Measurements from ENCODE around the gene PTK7.

DNA sequence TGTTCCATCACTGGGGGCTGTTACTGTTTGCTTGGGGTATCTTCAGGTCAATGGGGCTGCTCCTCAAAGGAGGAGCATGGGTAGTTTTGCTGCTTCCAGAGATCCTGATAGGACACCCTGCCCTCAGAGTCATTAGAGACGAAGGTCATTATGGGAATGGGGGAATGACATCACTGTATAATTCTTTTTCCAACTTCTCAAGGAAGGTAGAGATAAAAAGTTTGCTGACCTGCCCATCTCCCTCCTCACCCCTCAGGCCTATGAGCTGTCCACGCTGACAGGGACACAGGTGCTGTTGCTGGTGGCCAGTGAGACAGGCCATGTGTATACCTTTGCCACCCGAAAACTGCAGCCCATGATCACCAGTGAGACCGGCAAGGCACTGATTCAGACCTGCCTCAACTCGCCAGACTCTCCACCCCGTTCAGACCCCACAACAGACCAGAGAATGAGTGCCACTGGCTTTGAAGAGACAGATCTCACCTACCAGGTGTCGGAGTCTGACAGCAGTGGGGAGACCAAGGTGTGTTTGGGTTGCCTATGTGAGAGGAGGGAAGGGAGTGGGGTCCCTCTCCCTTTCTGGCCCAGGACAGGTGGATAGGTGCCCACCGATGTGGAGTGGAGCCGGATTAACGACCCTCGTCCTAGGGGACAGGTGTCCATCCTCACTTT is 97.6 kb downstream of the PTK7 start:
- no peak for TF ChIP-seq GATA2 (IDR thresholded peaks at IDR 0.05; ENCODE audit: low read depth, low read length)
- TF ChIP-seq GATA3 (IDR thresholded peaks at IDR 0.05; ENCODE audit: low read depth, low read length): no peak
